Measurements from ENCODE around the gene SPTLC3.

Gene SPTLC3

GRCh38 chr20:13092111-13092510 lies 83.3 kb downstream of the SPTLC3 start:
- no peak for DNase-seq (ENCODE audit: low read depth in 1 of 2, low spot score in 1 of 2)
- Histone ChIP-seq H3K27ac (replicated peaks) (no peak overlapping the region), H3K4me3 (replicated peaks; ENCODE audit: insufficient read depth, low read length) (no peak overlapping the region), H3K27me3 (ENCODE audit: insufficient read depth, poor library complexity, severe bottlenecking) (peaks cover 5% of the 10 kb centered on the region)
- TF ChIP-seq CTCF (IDR thresholded peaks at IDR 0.05; ENCODE audit: insufficient read depth, low read length) (no peak), GABPA (IDR thresholded peaks at IDR 0.05; ENCODE audit: low read depth) (no peak), POLR2AphosphoS5 (IDR thresholded peaks at IDR 0.05; ENCODE audit: low read depth) (no peak), SPI1 (IDR thresholded peaks at IDR 0.05; ENCODE audit: borderline replicate concordance, low read depth) (no peak)
- TF ChIP-seq, protein P1, sequence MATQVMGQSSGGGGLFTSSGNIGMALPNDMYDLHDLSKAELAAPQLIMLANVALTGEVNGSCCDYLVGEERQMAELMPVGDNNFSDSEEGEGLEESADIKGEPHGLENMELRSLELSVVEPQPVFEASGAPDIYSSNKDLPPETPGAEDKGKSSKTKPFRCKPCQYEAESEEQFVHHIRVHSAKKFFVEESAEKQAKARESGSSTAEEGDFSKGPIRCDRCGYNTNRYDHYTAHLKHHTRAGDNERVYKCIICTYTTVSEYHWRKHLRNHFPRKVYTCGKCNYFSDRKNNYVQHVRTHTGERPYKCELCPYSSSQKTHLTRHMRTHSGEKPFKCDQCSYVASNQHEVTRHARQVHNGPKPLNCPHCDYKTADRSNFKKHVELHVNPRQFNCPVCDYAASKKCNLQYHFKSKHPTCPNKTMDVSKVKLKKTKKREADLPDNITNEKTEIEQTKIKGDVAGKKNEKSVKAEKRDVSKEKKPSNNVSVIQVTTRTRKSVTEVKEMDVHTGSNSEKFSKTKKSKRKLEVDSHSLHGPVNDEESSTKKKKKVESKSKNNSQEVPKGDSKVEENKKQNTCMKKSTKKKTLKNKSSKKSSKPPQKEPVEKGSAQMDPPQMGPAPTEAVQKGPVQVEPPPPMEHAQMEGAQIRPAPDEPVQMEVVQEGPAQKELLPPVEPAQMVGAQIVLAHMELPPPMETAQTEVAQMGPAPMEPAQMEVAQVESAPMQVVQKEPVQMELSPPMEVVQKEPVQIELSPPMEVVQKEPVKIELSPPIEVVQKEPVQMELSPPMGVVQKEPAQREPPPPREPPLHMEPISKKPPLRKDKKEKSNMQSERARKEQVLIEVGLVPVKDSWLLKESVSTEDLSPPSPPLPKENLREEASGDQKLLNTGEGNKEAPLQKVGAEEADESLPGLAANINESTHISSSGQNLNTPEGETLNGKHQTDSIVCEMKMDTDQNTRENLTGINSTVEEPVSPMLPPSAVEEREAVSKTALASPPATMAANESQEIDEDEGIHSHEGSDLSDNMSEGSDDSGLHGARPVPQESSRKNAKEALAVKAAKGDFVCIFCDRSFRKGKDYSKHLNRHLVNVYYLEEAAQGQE (IDR thresholded peaks at IDR 0.05; ENCODE audit: insufficient replicate concordance, low read depth) = no peak

DNA sequence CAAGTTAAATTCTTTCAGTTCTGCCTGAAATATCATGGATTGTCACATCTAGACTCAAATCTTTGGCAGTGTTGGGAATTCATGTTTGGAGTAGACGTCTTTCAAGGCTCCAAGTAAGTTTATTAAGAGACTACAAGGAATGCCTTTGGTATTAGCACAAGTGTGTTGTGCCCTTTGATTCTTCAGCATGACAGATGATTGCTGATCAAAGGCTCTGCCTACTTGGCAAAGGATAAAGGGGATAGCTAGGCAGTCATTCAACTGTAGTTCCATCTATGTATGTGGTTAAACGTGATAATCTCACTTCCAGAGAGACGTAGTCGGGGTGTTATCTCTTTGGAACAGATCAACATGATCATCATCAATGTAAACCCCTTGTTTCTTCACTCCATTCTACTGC lies 86.2 kb downstream of the SPTLC3 start:
- no peak overlapping the region for H3K27ac ChIP-seq (replicated peaks)
- no peak for DNase-seq (ENCODE audit: low read depth in 1 of 2, low spot score in 1 of 2)
- TF ChIP-seq SPI1 (IDR thresholded peaks at IDR 0.05; ENCODE audit: borderline replicate concordance, low read depth) (no peak), CTCF (IDR thresholded peaks at IDR 0.05; ENCODE audit: insufficient read depth, low read length) (no peak), POLR2AphosphoS5 (IDR thresholded peaks at IDR 0.05; ENCODE audit: low read depth) (no peak), GABPA (IDR thresholded peaks at IDR 0.05; ENCODE audit: low read depth) (no peak)
- TF ChIP-seq, protein P1 (IDR thresholded peaks at IDR 0.05; ENCODE audit: insufficient replicate concordance, low read depth) = no peak
- peaks cover 5% of the 10 kb centered on the region for H3K27me3 ChIP-seq (ENCODE audit: insufficient read depth, poor library complexity, severe bottlenecking)
- H3K4me3 ChIP-seq (replicated peaks; ENCODE audit: insufficient read depth, low read length) = no peak overlapping the region

DNA sequence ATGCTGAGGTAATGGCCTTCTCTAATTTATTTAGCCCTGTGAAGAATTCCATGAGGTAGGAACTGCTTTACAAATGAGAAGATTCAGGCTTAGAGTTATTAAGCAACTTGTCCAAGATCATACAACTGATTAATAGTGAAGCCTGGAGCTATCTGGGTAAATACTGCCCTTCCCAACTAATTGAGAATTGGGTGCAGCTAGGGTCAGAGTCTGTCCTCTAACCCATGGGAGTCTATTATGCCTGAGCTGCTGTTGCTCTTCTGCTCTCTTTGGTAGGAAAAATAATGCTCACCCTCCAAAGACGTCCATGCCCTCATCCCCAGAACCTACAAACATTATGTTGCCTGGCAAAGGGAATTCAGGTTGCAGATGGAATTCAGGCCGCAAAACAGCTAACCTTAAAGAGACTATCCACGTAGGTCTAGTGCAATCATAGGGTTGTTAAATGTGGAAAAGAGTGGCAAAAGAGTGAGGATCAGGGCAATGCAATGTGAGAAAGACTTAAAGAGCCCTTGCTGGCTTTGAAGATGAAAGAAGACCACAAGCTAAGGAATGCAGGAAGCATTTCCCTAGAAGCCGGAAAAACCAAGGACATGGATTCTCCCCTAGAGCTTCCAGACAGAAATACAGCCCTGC lies 90.1 kb downstream of the SPTLC3 start:
- Histone ChIP-seq H3K27me3 (ENCODE audit: insufficient read depth, poor library complexity, severe bottlenecking) (no peaks in the 10 kb centered on the region), H3K4me3 (replicated peaks; ENCODE audit: insufficient read depth, low read length) (no peak overlapping the region), H3K27ac (replicated peaks) (no peak overlapping the region)
- no peak for DNase-seq (ENCODE audit: low read depth in 1 of 2, low spot score in 1 of 2)
- TF ChIP-seq, protein P1 (IDR thresholded peaks at IDR 0.05; ENCODE audit: insufficient replicate concordance, low read depth) = no peak
- TF ChIP-seq CTCF (IDR thresholded peaks at IDR 0.05; ENCODE audit: insufficient read depth, low read length) (no peak), GABPA (IDR thresholded peaks at IDR 0.05; ENCODE audit: low read depth) (no peak), POLR2AphosphoS5 (IDR thresholded peaks at IDR 0.05; ENCODE audit: low read depth) (no peak), SPI1 (IDR thresholded peaks at IDR 0.05; ENCODE audit: borderline replicate concordance, low read depth) (no peak)

Data from HL-60 (cell line).